Heart left ventricle (tissue), 16 donors: ENCODE data around the gene RNFT2. TPM values are rescaled to one million over a fixed set of nuclear protein-coding genes. Genes with fewer than 3 reads are reported as not detected.

Source experiments
- ATAC-seq, 4 donors: fragments of 200-7000 bp; cut with Tn5 transposase; one replicate each; pipeline ENCODE4 v1.9.1; 2020 to 2022; ENCODE audit warnings: moderate library complexity in 4 of 4, mild to moderate bottlenecking in 3 of 4, moderate number of reproducible peaks in 1 of 4
- DNase-seq, 5 donors: peaks; one replicate each; pipeline ENCODE4 v3.0.0-alpha.2; 2020
- H3K27ac ChIP-seq, 12 donors: fragments of 200-600 bp; sonication (generic) in 4 of 12; one replicate each; pipeline versions ENCODE4 v1.5.0 to v1.8.0; 2016 to 2022; ENCODE audit warnings: mild to moderate bottlenecking in 2 of 12
- H3K27me3 ChIP-seq, 9 donors: fragments of 200-600 bp; sonication (generic) in 2 of 9; one replicate each; pipeline versions ENCODE4 v1.5.1 to v1.8.0; 2016 to 2022; ENCODE audit warnings: mild to moderate bottlenecking in 3 of 9
- H3K36me3 ChIP-seq, 9 donors: fragments of 200-600 bp; sonication (generic) in 2 of 9; one replicate each; pipeline versions ENCODE4 v1.5.0 to v1.8.0; 2018 to 2022; ENCODE audit warnings: mild to moderate bottlenecking in 2 of 9
- H3K4me1 ChIP-seq, 12 donors: fragments of 200-600 bp; sonication (generic) in 4 of 12; one replicate each; pipeline versions ENCODE4 v1.5.0 to v1.8.0; 2016 to 2022; ENCODE audit warnings: mild to moderate bottlenecking in 3 of 12
- H3K4me3 ChIP-seq, 12 donors: fragments of 200-600 bp; sonication (generic) in 4 of 12; one replicate each; pipeline versions ENCODE4 v1.5.0 to v1.8.0; 2017 to 2022; ENCODE audit warnings: mild to moderate bottlenecking in 9 of 12, moderate library complexity in 4 of 12
- H3K9me3 ChIP-seq, 12 donors: fragments of 200-600 bp; sonication (generic) in 4 of 12; one replicate each; pipeline versions ENCODE4 v1.5.0 to v1.8.0; 2016 to 2022; ENCODE audit warnings: mild to moderate bottlenecking in 1 of 12
- POLR2A ChIP-seq, 2 donors: fragments of 450-650 bp; IDR thresholded peaks; one replicate each; pipeline ENCODE4 v1.6.1; 2017; ENCODE audit warnings: antibody characterized with exemption in 2 of 2, mild to moderate bottlenecking in 2 of 2, moderate library complexity in 2 of 2
- WGBS, 4 donors: extraction: QIAGEN DNeasy Blood & Tissue Kit in 2 of 4; methylation state at CpG; one replicate each; pipeline versions ENCODE4 v1.1.5 to v1.1.7; 2013 to 2018; 5-methylcytosine and 5-hydroxymethylcytosine counted together
- intact Hi-C, 10 donors: fragments of 100-400 bp; cut with DNase I; formaldehyde crosslinking; loops; one replicate each; pipeline versions ENCODE4 v1.11.1 to v1.14.2; 2022
- long read RNA-seq, 3 donors: library from polyadenylated mRNA; unstranded; transcript quantifications; one replicate each; pipeline ENCODE4 v2.0.0, GENCODE V29; 2020 to 2021
- polyA plus RNA-seq, 2 donors: library from polyadenylated mRNA; stranded (reverse); fragments of 200-250 nt; gene quantifications; one replicate each; pipeline ENCODE4 v1.2.3, GENCODE V29; 2013
- total RNA-seq, 9 donors: library from RNA; depleted of rRNA in 2 of 9; stranded (reverse); fragments of >200 nt in 2 of 9; fragmentation: NEBNext Ultra II Directional in 3 of 9; extraction: Animal tissue kit (Norgen Biotek cat#: 25700) in 3 of 9; gene quantifications; one replicate each; pipeline versions ENCODE4 v1.1.0 to v1.2.4, GENCODE V29; 2016 to 2023
- TF ChIP-seq, protein P1 (sequence below), 12 donors: fragments of 200-600 bp; sonication (generic) in 4 of 12; IDR thresholded peaks; one replicate each; pipeline versions ENCODE4 v1.5.0 to v1.8.0; 2018 to 2022; ENCODE audit warnings: antibody characterized with exemption in 12 of 12, mild to moderate bottlenecking in 5 of 12
- donor health status: ischemic (EF 13 %, LVEDD 7.1; RV severe dilation, severe dysfunction).
- donor health status: healthy with polysubstance abuse.
- donor health status: DM: no; HTN: yes; CAD: no.
- donor health status: DM: no; HTN: no; CAD: no.
- donor health status: ischemic (EF 25% LVEDD 6.9; RV normal size, moderate dysfunction).
- donor health status: ischemic (EF 25% LVEDD 5.7; RV mildly dilated, moderate dysfunction).
- donor health status: healthy.
- donor health status: DM: yes; HTN: yes; CAD: no.
- donor health status: ischemic (EF 35%, LVEDD 5.7; RV mildly dilated, moderate dysfunction).
- donor health status: nonischemic (EF 11% LVEDD 7.7; RV severe dilation, severe dysfunction).
- donor health status: DM: yes; HTN: yes; CAD: no.
- donor health status: PGD.
- donor health status: ischemic (EF 29% LVEDD 5.4; RV normal size, mild dysfunction).
- donor health status: nonischemic (EF 23%, LVEDD 6.1; RV moderate dilation, normal function).

Gene RNFT2, protein sequence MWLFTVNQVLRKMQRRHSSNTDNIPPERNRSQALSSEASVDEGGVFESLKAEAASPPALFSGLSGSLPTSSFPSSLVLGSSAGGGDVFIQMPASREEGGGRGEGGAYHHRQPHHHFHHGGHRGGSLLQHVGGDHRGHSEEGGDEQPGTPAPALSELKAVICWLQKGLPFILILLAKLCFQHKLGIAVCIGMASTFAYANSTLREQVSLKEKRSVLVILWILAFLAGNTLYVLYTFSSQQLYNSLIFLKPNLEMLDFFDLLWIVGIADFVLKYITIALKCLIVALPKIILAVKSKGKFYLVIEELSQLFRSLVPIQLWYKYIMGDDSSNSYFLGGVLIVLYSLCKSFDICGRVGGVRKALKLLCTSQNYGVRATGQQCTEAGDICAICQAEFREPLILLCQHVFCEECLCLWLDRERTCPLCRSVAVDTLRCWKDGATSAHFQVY
- total RNA-seq (1 to 10 TPM in 6 of 9 donors, under 1 TPM in 3; 0.58 to 2.4 (median 1.7) TPM), polyA plus RNA-seq (under 1 TPM; 0.68 to 0.72 TPM)
- long read RNA-seq, donor 1: 0 reads
- long read RNA-seq, donor 2: 0 reads
- long read RNA-seq, donor 3: 0 reads

DNA sequence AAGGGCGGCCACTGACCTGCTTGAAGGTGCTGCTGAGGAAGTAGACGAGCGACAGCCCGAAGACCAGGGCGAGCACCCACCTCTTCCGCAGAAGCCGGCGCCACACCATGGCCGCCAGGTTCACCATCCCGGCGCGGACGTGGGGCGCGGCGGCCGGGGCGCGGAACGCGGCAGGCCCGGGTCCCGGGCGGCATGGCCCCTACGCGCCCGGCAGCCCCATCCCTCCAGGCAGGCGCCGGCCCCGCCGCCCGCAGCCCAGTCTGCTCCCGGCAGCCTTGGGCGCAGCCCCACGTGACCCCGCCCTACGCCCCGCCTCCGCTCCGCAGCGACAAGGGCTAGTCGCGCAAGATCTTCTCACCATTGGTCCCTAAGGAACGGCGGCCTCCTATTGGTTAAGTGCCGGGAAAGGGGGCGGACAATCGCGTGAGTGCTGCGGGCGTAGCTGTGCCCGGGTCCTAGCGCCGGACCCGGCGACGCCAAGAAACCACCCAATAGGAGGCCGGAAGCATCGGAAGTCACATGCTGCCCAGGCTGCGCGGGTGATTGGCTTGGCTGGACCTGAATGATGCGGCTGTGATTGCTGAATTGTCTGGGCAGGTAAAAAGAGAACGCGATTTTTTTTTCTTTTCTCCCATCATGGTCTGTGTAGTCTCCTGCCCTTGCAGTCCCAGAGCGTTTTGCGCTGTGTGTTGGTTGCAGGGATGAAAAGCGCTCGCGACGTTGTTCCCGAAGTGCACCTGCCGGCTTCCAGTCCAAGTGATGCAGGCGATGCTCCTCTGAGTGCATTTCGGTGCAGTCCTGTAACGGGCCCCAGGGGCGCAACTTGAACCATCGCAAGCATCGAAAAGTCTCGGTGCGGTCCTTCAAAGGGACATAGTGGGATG lies at the start of gene RNFT2, which contains the start of gene SPRING1:
Gene RNFT2, plus strand, starts transcription at position 542 of the 884 bp plus-strand sequence. CDS start 2,183 bp downstream, outside the sequence.
Gene SPRING1, minus strand, starts transcription at position 296 of the 884 bp plus-strand sequence. Its CDS starts 169 bp downstream, at position 127.
- Histone ChIP-seq H3K9me3 (no peaks in the 10 kb centered on the region), H3K4me3 (peak within 1 kb of the TSS; percentile 79 to 97 (median 88)), H3K4me1 (peaks cover 3 to 18% (median 13%) of the 10 kb centered on the region in 12 donors), H3K36me3 (peaks cover 0 to 22% (median 19%) of the 10 kb centered on the region in 9 donors), H3K27ac (peak within 1 kb of the TSS in 11 of 12 donors; percentile 54 to 87 (median 76)), H3K27me3 (no peaks in the 10 kb centered on the region)
- 0 to 1% (median 0%) methylated on average over 43 to 80 of the region's 80 CpGs for WGBS, 4 donors
- peak; percentile 98 to 100 (median 99) for DNase-seq
- intact Hi-C loops: loop anchor here in 4 of 10 donors (1.0 to 5.0 kb wide), 4 partner anchors 79 to 84 kb away; no protein-coding TSS in a partner anchor
- peak; percentile 100 for ATAC-seq
- peak; percentile 52 to 87 for TF ChIP-seq POLR2A (IDR thresholded peaks at IDR 0.05)
- TF ChIP-seq, protein P1, sequence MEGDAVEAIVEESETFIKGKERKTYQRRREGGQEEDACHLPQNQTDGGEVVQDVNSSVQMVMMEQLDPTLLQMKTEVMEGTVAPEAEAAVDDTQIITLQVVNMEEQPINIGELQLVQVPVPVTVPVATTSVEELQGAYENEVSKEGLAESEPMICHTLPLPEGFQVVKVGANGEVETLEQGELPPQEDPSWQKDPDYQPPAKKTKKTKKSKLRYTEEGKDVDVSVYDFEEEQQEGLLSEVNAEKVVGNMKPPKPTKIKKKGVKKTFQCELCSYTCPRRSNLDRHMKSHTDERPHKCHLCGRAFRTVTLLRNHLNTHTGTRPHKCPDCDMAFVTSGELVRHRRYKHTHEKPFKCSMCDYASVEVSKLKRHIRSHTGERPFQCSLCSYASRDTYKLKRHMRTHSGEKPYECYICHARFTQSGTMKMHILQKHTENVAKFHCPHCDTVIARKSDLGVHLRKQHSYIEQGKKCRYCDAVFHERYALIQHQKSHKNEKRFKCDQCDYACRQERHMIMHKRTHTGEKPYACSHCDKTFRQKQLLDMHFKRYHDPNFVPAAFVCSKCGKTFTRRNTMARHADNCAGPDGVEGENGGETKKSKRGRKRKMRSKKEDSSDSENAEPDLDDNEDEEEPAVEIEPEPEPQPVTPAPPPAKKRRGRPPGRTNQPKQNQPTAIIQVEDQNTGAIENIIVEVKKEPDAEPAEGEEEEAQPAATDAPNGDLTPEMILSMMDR (IDR thresholded peaks at IDR 0.05): peak in 1 of 12 donors; percentile 19

DNA sequence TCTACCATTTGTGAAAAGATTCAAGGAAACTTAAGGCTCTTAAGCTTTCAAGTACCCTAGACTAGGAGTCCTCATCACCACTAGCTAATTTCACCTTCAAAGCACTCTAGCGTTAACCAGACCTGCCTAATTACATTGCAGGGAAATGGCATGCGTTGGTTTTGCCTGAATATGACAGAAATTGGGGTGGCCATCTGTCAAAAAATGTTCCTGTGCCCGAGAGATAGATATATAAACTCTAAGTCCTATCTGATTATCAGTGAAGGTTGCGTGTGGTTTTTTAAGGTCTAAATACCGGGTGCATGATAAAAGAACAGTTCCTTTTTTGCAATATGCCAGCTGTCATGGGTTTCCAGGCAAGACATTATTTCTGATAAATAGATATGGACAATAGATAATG lies 48.6 kb upstream of the RNFT2 start:
- no peak overlapping the region for H3K27ac ChIP-seq
- ATAC-seq (no peak), DNase-seq (no peak)
- intact Hi-C loops: loop anchor here in 3 of 10 donors (10.0 kb wide), 3 partner anchors 75 to 415 kb away; partner anchors contain the start of gene MED13L (in 1 of the 3)
- H3K4me3 ChIP-seq: no peak overlapping the region
- no peaks in the 10 kb centered on the region for H3K36me3 ChIP-seq
- WGBS, 4 donors: 67 to 82% (median 71%) methylated on average over 5 of the region's 5 CpGs
- peaks cover 0 to 40% (median 10%) of the 10 kb centered on the region in 9 donors for H3K27me3 ChIP-seq
- peaks cover 0 to 21% (median 17%) of the 10 kb centered on the region in 12 donors for H3K4me1 ChIP-seq
- no peaks in the 10 kb centered on the region for H3K9me3 ChIP-seq
- TF ChIP-seq, protein P1 (IDR thresholded peaks at IDR 0.05): no peak
- TF ChIP-seq POLR2A (IDR thresholded peaks at IDR 0.05): no peak

DNA sequence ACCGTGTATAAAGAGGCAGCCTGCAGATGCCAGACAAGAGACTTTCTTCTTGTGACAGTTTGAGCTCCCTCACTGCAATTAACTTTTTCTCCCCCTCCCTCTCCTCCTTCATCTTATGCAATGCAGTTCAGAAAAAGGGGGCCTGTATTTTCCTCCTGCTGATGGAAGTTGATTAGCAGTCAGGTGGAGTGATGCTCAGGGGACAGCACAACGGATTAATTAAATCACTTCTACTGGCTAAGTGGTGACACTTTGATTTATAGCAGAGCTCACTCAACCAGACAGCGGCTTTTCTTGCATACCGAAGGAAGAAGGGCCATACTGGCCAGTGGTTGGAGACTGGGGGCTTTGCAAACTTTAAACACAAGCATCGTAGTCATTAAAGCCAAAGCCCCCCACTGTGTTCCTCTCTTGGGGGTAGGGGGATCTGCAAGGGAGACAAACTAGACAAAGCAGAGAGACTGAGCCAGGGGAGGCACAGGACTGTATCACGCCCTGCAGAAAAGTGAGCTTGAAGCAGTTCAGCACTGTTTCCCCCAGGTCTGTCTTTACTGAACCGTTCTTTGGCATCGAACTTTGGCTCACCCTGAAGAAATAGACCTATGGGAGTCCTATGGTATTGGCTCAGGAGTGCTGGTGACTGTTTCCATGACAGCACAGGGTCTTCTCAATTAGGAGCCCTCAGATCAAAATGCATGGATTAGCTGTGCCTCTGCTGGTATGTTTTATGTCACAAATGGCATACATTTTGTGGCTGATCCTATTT lies 48.0 kb upstream of the RNFT2 start:
- Histone ChIP-seq H3K9me3 (no peaks in the 10 kb centered on the region), H3K4me3 (no peak overlapping the region), H3K27ac (no peak overlapping the region), H3K27me3 (peaks cover 0 to 47% (median 10%) of the 10 kb centered on the region in 9 donors), H3K4me1 (peaks cover 0 to 28% (median 22%) of the 10 kb centered on the region in 12 donors), H3K36me3 (no peaks in the 10 kb centered on the region)
- TF ChIP-seq, protein P1 (IDR thresholded peaks at IDR 0.05): no peak
- TF ChIP-seq POLR2A (IDR thresholded peaks at IDR 0.05): no peak
- ATAC-seq: no peak
- WGBS, 4 donors: 44 to 55% (median 53%) methylated on average over 8 of the region's 8 CpGs
- no peak for DNase-seq
- intact Hi-C loops: loop anchor here in 7 of 10 donors (5.0 to 10.0 kb wide), 8 partner anchors 65 to 545 kb away; partner anchors contain the start of gene MED13L (in 2 of the 7)
